Testis (tissue), 3 donors: Measurements from ENCODE around the gene PSMA7. TPM values are rescaled to one million over a fixed set of nuclear protein-coding genes. Genes with fewer than 3 reads are reported as not detected.

Experiments used
- DNase-seq: peaks from one replicate; pipeline ENCODE4 v3.0.0-alpha.2; 2019
- H3K27ac ChIP-seq, 2 donors: fragments of 200-600 bp; sonication (generic); one replicate each; pipeline ENCODE4 v1.5.1; 2019
- H3K27me3 ChIP-seq: fragments of 200-600 bp; sonication (generic); one replicate; pipeline ENCODE4 v1.5.1; 2019
- H3K36me3 ChIP-seq: fragments of 200-600 bp; sonication (generic); one replicate; pipeline ENCODE4 v1.5.1; 2017; ENCODE audit warnings: low read depth; ENCODE audit errors: missing control alignments
- H3K4me1 ChIP-seq: fragments of 200-600 bp; sonication (generic); one replicate; pipeline ENCODE4 v1.5.1; 2019
- H3K4me3 ChIP-seq, 2 donors: fragments of 200-600 bp; sonication (generic); one replicate each; pipeline ENCODE4 v1.5.1; 2017 to 2019
- H3K9me3 ChIP-seq: fragments of 200-600 bp; sonication (generic); one replicate; pipeline ENCODE4 v1.5.1; 2017
- CTCF ChIP-seq, 3 experiments: fragments of 450-650 bp in 2 of 3; fragments of 200-600 bp in 1 of 3; sonication (generic) in 1 of 3; IDR thresholded peaks; one replicate each; pipeline ENCODE4 v1.5.1; 2016 to 2019; ENCODE audit warnings: antibody characterized with exemption in 3 of 3, mild to moderate bottlenecking in 2 of 3, moderate library complexity in 1 of 3
- POLR2A ChIP-seq: fragments of 450-650 bp; IDR thresholded peaks from one replicate; pipeline ENCODE4 v1.6.1; 2017; ENCODE audit warnings: antibody characterized with exemption, mild to moderate bottlenecking, moderate library complexity
- WGBS, 2 donors: methylation state at CpG; one replicate each; pipeline ENCODE4 v1.1.5; 2018; 5-methylcytosine and 5-hydroxymethylcytosine counted together
- intact Hi-C: fragments of 100-400 bp; cut with DNase I; formaldehyde crosslinking; loops from one replicate; pipeline ENCODE4 v1.15.1; 2023; ENCODE audit warnings: low total_unique reads
- polyA plus RNA-seq: library from polyadenylated mRNA; stranded (reverse); fragments of 350-450 nt; fragmentation: Illumina TruSeq; extraction: RNeasy Lipid Tissue Mini Kit (QIAGEN cat#74804); gene quantifications from one replicate; pipeline ENCODE4 v1.2.3, GENCODE V29; 2014; ENCODE audit warnings: low read depth, low replicate concordance; ENCODE audit not compliant: insufficient read depth
- total RNA-seq, 2 donors: library from RNA; depleted of rRNA; stranded (reverse); fragments of >200 nt; gene quantifications; one replicate each; pipeline ENCODE4 v1.2.3, GENCODE V29; 2016

PSMA7 gene
- total and polyA plus RNA-seq, 3 donors from 2014 or later, result 124 to 203 (median 146) TPM

- Histone ChIP-seq H3K9me3 (no peaks in the 10 kb centered on the region), H3K4me3 (no peak overlapping the region), H3K27ac (no peak overlapping the region), H3K4me1 (peaks cover 6% of the 10 kb centered on the region), H3K36me3 (no peaks in the 10 kb centered on the region), H3K27me3 (no peaks in the 10 kb centered on the region)
- intact Hi-C loops, result no loop called here
- no peak for DNase-seq
- WGBS, 2 donors, result 83 to 89% methylated on average over 7 to 11 of the region's 11 CpGs
- TF ChIP-seq POLR2A (no peak), CTCF (IDR thresholded peaks at IDR 0.05) (no peak)
Measured at GRCh38 chr20:62159052-62159451, 15.9 kb upstream of the PSMA7 start.

DNA sequence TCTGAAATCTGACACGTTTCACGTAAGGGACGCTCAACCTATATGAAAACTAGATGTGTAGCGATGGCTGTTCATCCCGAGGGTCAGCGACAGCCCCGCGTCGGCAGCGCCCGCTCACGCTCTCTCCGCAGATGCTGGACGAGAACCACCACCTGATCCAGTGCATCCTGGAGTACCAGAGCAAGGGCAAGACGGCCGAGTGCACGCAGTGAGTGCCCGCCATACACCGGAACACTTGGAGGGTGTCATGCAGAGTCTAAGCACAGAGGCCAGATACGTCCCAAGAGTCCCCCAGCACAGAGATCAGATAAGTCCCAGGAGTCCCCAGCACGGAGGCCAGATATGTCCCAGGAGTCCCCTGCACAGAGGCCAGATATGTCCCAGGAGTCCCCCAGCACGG is 15.3 kb upstream of the PSMA7 start:
- H3K4me1 ChIP-seq, result peaks cover 6% of the 10 kb centered on the region
- no peaks in the 10 kb centered on the region for H3K36me3 ChIP-seq
- H3K9me3 ChIP-seq, result no peaks in the 10 kb centered on the region
- no peak for TF ChIP-seq POLR2A
- no peak for TF ChIP-seq CTCF (IDR thresholded peaks at IDR 0.05)
- no peak overlapping the region for H3K27ac ChIP-seq
- DNase-seq, result no peak
- H3K4me3 ChIP-seq, result no peak overlapping the region
- no peaks in the 10 kb centered on the region for H3K27me3 ChIP-seq
- WGBS, 2 donors, result 91 to 92% methylated on average over 18 to 22 of the region's 22 CpGs
- intact Hi-C loops, result no loop called here

- H3K27me3 ChIP-seq, result no peaks in the 10 kb centered on the region
- intact Hi-C loops, result no loop called here
- 97% methylated on average over 7 to 12 of the region's 12 CpGs for WGBS, 2 donors
- no peaks in the 10 kb centered on the region for H3K9me3 ChIP-seq
- H3K36me3 ChIP-seq, result no peaks in the 10 kb centered on the region
- H3K4me3 ChIP-seq, result no peak overlapping the region
- peaks cover 6% of the 10 kb centered on the region for H3K4me1 ChIP-seq
- TF ChIP-seq POLR2A (no peak), CTCF (IDR thresholded peaks at IDR 0.05) (no peak)
- no peak overlapping the region for H3K27ac ChIP-seq
- DNase-seq, result no peak
Measured at GRCh38 chr20:62158088-62158400, 14.8 kb upstream of the PSMA7 start.

- peaks cover 6% of the 10 kb centered on the region for H3K4me1 ChIP-seq
- H3K9me3 ChIP-seq, result no peaks in the 10 kb centered on the region
- WGBS, 2 donors, result 90 to 91% methylated on average over 16 to 25 of the region's 25 CpGs
- no peaks in the 10 kb centered on the region for H3K36me3 ChIP-seq
- H3K27ac ChIP-seq, result no peak overlapping the region
- TF ChIP-seq CTCF (IDR thresholded peaks at IDR 0.05) (no peak), POLR2A (no peak)
- intact Hi-C loops, result no loop called here
- no peaks in the 10 kb centered on the region for H3K27me3 ChIP-seq
- no peak for DNase-seq
- no peak overlapping the region for H3K4me3 ChIP-seq
Measured at GRCh38 chr20:62157387-62158087, 14.3 kb upstream of the PSMA7 start.
